ENCODE measurements around the gene ZFP91. TPM values are rescaled to one million over a fixed set of nuclear protein-coding genes. Genes with fewer than 3 reads are reported as not detected.

The ZFP91 gene
- total RNA-seq, 4 donors from 2014 or later: 45.9 to 52.4 (median 47.5) TPM

DNA sequence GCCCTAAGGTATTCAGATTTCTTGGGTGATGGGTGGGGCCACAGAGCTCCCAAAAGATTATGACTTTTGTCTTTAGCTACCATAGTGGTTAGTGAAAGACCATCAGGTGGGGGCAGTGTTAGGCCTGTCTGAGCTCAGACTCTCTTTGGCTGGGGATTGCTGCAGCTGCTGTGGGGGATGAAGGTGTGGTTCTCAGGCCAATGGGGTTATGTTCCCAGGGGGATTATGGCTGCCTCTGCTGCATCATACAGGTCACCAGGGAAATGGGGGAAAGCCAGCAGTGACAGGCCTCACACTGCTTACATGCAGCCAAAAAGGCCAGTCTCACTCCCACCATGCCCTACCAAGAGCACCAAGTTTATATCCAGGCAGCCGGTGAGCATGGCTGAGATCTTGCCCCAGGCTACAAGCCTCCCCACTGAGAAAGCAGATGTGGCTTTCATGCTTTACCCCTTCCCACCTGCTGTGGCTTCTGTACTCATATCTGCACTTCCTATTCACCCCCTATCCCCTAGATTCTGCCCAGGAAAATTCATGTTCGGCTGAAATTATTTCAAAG lies 68.4 kb downstream of the ZFP91 start:
- no peaks in the 10 kb centered on the region for H3K9me3 ChIP-seq
- no peaks in the 10 kb centered on the region for H3K27me3 ChIP-seq
- H3K36me3 ChIP-seq: no peaks in the 10 kb centered on the region
- H3K27ac ChIP-seq: no peak overlapping the region
- no peak for DNase-seq (ENCODE audit: low spot score in 2 of 2)
- no peak overlapping the region for H3K4me3 ChIP-seq
- no peaks in the 10 kb centered on the region for H3K4me1 ChIP-seq
- 82% methylated on average over 2 of the region's 2 CpGs for WGBS
- TF ChIP-seq CTCF (IDR thresholded peaks at IDR 0.05) (no peak), EP300 (IDR thresholded peaks at IDR 0.05) (no peak), POLR2AphosphoS5 (IDR thresholded peaks at IDR 0.05) (no peak), POLR2A (IDR thresholded peaks at IDR 0.05) (no peak)

DNA sequence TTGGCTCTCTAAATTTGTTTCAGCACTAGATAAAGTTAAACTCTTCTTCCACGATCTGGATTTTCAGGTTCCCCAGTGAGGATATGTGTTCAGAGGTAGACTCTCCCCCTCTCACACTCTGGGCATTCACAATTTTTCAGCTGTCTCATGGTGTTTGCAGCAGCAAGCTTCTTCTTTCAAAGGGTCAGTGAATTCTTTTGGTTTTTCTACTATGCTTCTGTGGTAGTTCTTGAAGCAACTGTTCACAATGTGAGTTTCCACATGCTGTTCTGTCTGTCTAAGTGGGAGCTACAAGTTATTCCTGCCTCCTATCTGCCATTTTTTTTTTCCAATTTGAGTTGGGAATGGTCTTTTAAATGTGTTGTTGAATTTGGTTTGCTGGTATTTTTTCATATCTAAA lies 69.0 kb downstream of the ZFP91 start:
- H3K4me1 ChIP-seq: no peaks in the 10 kb centered on the region
- H3K27me3 ChIP-seq: no peaks in the 10 kb centered on the region
- no peaks in the 10 kb centered on the region for H3K9me3 ChIP-seq
- no peak for DNase-seq (ENCODE audit: low spot score in 2 of 2)
- no peak overlapping the region for H3K4me3 ChIP-seq
- TF ChIP-seq POLR2A (IDR thresholded peaks at IDR 0.05): no peak
- TF ChIP-seq CTCF (IDR thresholded peaks at IDR 0.05): no peak
- TF ChIP-seq EP300 (IDR thresholded peaks at IDR 0.05): no peak
- no peak for TF ChIP-seq POLR2AphosphoS5 (IDR thresholded peaks at IDR 0.05)
- H3K36me3 ChIP-seq: no peaks in the 10 kb centered on the region
- no peak overlapping the region for H3K27ac ChIP-seq
- WGBS: 72% methylated on average over 1 of the region's 1 CpG

DNA sequence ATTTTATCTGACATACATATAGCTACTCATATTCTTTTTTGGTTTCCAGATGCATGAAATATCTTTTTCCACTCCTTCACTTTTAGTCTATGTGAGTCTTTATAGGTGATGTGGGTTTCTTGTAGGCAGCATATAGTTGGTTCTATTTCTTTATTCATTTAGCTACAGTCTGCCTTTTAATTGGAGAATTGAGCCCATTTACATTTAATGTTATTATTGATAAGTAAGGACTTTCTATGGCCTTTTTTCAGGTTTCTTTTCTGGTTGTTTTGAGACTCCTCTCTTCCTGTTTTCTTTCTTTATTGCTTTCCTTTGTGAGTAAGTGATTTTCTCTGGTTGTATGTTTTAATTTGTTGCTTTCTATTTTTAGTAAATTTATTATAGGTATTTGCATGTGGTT lies 70.8 kb downstream of the ZFP91 start:
- no peak overlapping the region for H3K27ac ChIP-seq
- H3K4me1 ChIP-seq: peaks cover 5% of the 10 kb centered on the region
- H3K27me3 ChIP-seq: no peaks in the 10 kb centered on the region
- TF ChIP-seq POLR2AphosphoS5 (IDR thresholded peaks at IDR 0.05): no peak
- no peak for TF ChIP-seq CTCF (IDR thresholded peaks at IDR 0.05)
- no peak for TF ChIP-seq EP300 (IDR thresholded peaks at IDR 0.05)
- no peak for TF ChIP-seq POLR2A (IDR thresholded peaks at IDR 0.05)
- H3K9me3 ChIP-seq: no peaks in the 10 kb centered on the region
- H3K36me3 ChIP-seq: no peaks in the 10 kb centered on the region
- H3K4me3 ChIP-seq: no peak overlapping the region
- no peak for DNase-seq (ENCODE audit: low spot score in 2 of 2)

DNA sequence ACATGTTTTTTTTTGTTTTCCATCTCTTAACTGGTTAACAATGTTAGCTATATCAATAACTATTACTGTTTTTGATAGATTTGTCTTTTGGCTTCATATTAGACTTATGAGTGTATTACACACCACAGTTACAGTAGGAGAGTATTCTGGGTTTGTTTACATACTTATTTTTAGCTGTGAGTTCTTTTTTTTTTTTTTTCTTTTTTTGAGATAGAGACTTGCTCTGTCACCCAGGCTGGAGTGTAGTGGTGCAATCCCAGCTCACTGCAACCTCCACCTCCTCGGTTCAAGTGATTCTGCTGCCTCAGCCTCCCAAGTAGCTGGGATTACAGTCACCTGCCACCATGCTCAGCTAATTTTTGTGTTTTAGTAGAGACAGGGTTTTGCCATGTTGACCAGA lies 71.6 kb downstream of the ZFP91 start:
- DNase-seq (ENCODE audit: low spot score in 2 of 2): no peak
- 100% methylated on average over 1 of the region's 1 CpG for WGBS
- Histone ChIP-seq H3K4me1 (peaks cover 5% of the 10 kb centered on the region), H3K27me3 (no peaks in the 10 kb centered on the region), H3K36me3 (no peaks in the 10 kb centered on the region), H3K9me3 (no peaks in the 10 kb centered on the region), H3K4me3 (no peak overlapping the region), H3K27ac (no peak overlapping the region)
- no peak for TF ChIP-seq CTCF (IDR thresholded peaks at IDR 0.05)
- no peak for TF ChIP-seq EP300 (IDR thresholded peaks at IDR 0.05)
- no peak for TF ChIP-seq POLR2AphosphoS5 (IDR thresholded peaks at IDR 0.05)
- TF ChIP-seq POLR2A (IDR thresholded peaks at IDR 0.05): no peak

DNA sequence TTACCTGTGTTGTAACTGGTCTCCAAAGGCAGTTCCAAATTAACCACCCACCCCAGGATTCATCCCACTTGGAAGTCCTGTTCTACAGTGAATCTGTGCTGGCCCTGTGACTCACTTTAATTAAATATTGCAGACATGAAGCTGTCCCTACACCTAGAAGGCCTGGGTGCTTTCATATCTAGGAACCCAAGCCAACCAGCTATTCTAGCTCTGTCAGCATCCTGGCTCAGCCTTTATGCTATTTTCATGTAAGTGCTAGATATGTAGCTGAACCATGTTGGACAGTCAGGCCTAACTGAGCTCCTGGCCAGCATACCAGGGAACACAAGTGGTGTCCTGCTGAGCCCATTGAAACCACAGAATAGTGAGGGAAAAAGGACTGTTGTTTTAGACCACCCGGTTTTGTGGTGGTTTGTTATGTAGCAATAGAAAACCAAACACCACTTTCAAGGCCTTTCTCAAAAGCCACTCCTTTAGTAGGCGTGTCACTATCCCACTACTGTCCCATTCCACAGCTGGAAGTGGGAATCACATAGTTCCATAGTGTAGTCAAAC lies 73.9 kb downstream of the ZFP91 start:
- WGBS: 83% methylated on average over 2 of the region's 2 CpGs
- Histone ChIP-seq H3K36me3 (no peaks in the 10 kb centered on the region), H3K4me3 (no peak overlapping the region), H3K9me3 (no peaks in the 10 kb centered on the region), H3K27ac (no peak overlapping the region), H3K4me1 (peaks cover 5% of the 10 kb centered on the region), H3K27me3 (no peaks in the 10 kb centered on the region)
- no peak for DNase-seq (ENCODE audit: low spot score in 2 of 2)
- TF ChIP-seq POLR2A (IDR thresholded peaks at IDR 0.05) (no peak), EP300 (IDR thresholded peaks at IDR 0.05) (no peak), POLR2AphosphoS5 (IDR thresholded peaks at IDR 0.05) (no peak), CTCF (IDR thresholded peaks at IDR 0.05) (no peak)
